GM18951 (cell line): ENCODE data around the gene GAB1.
A peak's percentile ranks its signal among the peaks of the same experiment; 100 is the strongest.

Source experiments
- POLR2A ChIP-seq: IDR thresholded peaks from 4 replicates; pipeline ENCODE4 v1.6.1; 2011; ENCODE audit warnings: mild to moderate bottlenecking; ENCODE audit not compliant: insufficient read length, insufficient read depth; ENCODE audit errors: extremely low read depth
- in situ Hi-C: fragments of 300-500 bp; cut with MboI; formaldehyde crosslinking; loops from one replicate; pipeline ENCODE4 v1.12.0; 2022; ENCODE audit warnings: low sequenced_read_pairs, mixed read lengths, inconsistent platforms; ENCODE audit not compliant: unreplicated experiment

Gene GAB1

DNA sequence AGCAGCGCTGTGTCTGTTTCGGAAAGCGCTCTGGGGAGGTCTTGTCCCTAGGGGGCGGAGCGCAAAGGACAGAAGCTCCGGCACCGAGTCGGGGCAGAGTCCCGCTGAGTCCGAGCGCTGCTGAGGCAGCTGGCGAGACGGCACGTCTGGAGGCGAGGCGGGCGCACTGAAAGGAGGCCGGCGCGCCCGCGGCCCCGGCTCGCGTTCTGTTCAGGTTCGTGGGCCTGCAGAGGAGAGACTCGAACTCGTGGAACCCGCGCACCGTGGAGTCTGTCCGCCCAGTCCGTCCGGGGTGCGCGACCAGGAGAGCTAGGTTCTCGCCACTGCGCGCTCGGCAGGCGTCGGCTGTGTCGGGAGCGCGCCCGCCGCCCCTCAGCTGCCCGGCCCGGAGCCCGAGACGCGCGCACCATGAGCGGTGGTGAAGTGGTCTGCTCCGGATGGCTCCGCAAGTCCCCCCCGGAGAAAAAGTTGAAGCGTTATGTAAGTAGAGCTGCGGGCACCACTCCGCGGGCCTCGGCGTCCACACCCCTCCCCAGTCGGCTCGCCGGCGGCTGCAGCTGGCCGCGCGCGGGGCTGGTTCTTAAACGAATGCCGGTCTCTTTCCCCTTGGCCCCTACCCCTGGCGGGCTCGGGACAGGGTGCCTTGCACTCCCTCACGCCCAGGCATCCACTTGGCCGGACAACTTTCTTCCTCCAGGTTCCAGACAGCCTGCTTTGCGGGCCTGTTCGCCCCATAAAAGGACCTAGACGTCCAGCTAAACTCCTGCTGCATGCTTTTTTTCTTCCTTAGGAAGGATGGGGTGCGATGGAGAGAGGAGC is at the start of gene GAB1:
GAB1 (plus strand) TSS at position 96 of the 819 bp plus-strand sequence; CDS start at position 409, 313 bp downstream.
- in situ Hi-C loops, result no loop called here
- TF ChIP-seq POLR2A, result peak; percentile 61

- in situ Hi-C loops, result no loop called here
- TF ChIP-seq POLR2A, result no peak
These were observed 49.1 kb upstream of the GAB1 start for GRCh38 chr4:143287572-143287923.

- TF ChIP-seq POLR2A, result no peak
- in situ Hi-C loops, result no loop called here
These were observed 48.5 kb upstream of the GAB1 start for GRCh38 chr4:143288171-143288570.

- no peak for TF ChIP-seq POLR2A
- in situ Hi-C loops, result no loop called here
These were observed 47.3 kb upstream of the GAB1 start for GRCh38 chr4:143289370-143289769.

DNA sequence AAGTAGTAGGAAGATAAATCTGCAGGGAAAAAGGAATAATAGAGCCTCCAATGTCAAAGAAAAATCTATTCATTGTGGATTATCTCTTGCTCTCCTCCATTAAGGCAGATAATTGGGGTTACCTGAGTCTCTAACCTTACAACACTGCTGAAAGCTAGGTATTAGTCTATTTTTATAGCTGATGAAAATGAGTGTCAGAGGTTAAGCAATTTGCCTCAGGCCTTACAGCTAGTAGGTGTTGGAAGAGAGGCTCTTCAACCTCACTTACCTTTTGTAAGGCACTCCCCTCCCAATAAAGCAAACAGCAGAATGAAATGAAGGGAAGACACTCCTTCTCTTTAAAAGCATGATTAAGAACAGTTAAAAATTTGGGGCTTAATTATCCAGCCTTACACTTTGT is 45.4 kb upstream of the GAB1 start:
- TF ChIP-seq POLR2A, result no peak
- in situ Hi-C loops, result no loop called here

- in situ Hi-C loops, result no loop called here
- no peak for TF ChIP-seq POLR2A
These were observed 43.8 kb upstream of the GAB1 start for GRCh38 chr4:143292858-143293257.

- no peak for TF ChIP-seq POLR2A
- in situ Hi-C loops, result no loop called here
These were observed 42.4 kb upstream of the GAB1 start for GRCh38 chr4:143294310-143294709.

DNA sequence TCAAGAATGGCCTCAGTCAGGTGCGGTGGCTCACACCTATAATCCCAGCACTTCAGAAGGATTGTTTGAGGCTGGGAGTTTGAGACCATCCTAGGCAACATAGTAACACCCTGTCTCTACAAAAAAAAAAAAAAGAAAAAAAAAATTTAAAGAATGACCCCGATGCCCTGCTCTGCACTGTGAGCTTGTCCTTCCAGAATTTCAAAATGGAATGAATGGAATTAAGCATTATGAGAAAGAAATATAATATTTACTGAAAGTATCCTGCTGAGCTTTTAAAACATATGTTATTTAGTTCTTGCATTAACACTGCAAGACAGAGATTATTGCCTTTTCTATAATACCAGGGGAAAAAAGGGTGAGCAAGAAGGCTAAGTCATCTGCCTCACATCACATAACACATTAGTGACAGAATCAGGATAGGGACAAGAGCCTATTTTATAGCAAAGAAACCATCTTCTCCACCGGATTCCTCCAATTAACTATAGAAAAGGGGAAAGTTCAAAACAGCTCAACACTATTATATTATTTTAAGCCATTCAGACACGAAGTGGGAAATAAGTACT is 41.9 kb upstream of the GAB1 start:
- no peak for TF ChIP-seq POLR2A
- in situ Hi-C loops, result no loop called here

- TF ChIP-seq POLR2A, result no peak
- in situ Hi-C loops, result no loop called here
These were observed 40.1 kb upstream of the GAB1 start for GRCh38 chr4:143296397-143297067.

DNA sequence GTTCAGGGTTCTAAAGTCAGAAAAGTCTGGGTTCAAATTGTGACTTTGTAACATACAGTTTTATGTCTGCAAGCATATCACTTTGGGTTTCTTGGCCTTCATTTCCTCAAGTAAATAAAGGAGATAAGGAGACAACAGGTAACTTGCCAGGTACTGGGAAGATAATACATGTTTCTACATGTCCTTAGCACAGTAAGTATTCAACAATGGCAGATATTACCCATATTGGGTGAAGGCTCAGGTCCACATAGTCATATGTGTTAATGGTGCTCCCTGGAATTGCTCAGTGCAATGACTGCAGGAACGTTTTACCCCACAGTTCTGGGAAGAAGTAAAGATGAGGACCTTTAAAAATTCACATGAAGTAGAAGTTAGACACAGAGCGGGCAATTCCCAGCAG is 35.8 kb upstream of the GAB1 start:
- no peak for TF ChIP-seq POLR2A
- in situ Hi-C loops, result no loop called here

DNA sequence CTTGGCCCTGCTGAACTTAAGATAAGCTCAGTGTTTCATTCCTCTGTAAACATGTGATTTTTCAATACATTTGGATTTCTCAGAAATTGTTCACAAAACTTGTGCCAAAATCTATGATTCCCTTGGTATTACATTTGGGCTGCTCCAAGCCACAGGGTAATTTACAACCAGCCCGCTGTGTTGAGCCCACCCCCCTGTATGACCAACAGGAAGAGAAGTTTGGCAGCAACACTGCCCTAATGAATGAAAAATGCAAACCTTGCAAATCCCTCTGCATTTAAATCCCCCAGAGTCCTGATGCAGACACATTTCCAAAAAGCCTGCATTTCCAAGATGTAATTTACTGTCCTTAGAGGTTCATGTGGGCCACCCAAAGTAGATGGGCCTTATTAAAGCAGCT is 34.1 kb upstream of the GAB1 start:
- no peak for TF ChIP-seq POLR2A
- in situ Hi-C loops, result no loop called here

- TF ChIP-seq POLR2A, result no peak
These were observed 29.9 kb upstream of the GAB1 start for GRCh38 chr4:143306788-143307187.

DNA sequence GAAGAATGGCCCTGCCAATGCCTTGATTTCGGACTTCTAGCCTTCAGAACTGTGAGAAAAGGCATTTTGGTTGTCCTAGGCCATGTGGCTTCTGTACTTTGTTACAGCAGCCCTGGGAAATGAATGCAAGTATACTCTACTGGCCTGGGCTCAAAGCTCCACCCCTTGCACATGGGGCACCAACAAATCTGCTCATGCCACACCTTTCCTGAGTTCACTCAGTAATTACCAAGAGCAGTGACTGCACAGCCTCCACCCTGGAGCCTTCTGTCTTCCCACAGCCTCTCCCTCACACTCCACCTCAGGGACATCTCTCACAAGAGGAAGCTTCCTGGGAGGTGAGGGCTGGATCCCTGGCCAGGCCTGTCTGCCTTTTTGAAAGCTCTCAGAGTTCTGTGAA is 29.1 kb upstream of the GAB1 start:
- no peak for TF ChIP-seq POLR2A
- in situ Hi-C loops, result no loop called here

More at GRCh38 chr4:143306788-143307187, 29.9 kb upstream of the GAB1 start:
- in situ Hi-C loops, result no loop called here

DNA sequence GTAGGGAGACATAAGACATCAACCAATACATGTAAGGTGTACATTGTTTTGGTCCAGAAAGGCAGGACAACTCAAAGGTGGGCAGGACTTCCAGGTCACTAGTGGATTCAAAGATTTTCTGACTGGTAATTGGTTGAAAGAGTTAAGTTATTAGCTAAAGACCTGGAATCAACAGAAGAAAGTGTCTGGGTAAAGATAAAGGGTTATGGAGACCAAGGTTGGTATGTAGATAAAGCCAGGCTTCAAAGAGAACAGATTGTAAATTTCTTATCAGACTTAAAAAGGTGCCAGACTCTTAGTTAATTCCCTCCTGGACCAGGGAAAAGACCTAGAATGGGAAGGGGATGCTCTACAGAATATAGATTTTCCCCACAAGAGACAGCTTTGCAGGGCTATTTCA is 28.3 kb upstream of the GAB1 start:
- in situ Hi-C loops, result no loop called here
- TF ChIP-seq POLR2A, result no peak

- no peak for TF ChIP-seq POLR2A
- in situ Hi-C loops, result no loop called here
These were observed 24.8 kb upstream of the GAB1 start for GRCh38 chr4:143311924-143312323.
